GM19463 (cell line): ENCODE results near the gene USP34.
"Not testable (repeated sequence)": the region's sequence is repeated elsewhere in the genome, so short reads cannot be mapped to it uniquely, and the experiment has no call there.

Experiments used
- ATAC-seq: cut with Tn5 transposase; IDR thresholded peaks from one replicate; pipeline ENCODE4 v1.9.1; 2021; ENCODE audit warnings: mild to moderate bottlenecking, moderate library complexity; ENCODE audit not compliant: unreplicated experiment

Gene USP34

GRCh38 chr2:61426267-61426897 is 44.5 kb downstream of the USP34 start:
- ATAC-seq, result peak; percentile 68

- ATAC-seq, result peak; percentile 7
These were observed 45.2 kb downstream of the USP34 start for GRCh38 chr2:61425605-61426155.

GRCh38 chr2:61423714-61424113 is 47.2 kb downstream of the USP34 start:
- no peak for ATAC-seq

GRCh38 chr2:61421611-61422010 is 49.3 kb downstream of the USP34 start:
- no peak for ATAC-seq

GRCh38 chr2:61420991-61421544 is 49.8 kb downstream of the USP34 start:
- ATAC-seq, result no peak

GRCh38 chr2:61419570-61419969 is 51.3 kb downstream of the USP34 start:
- ATAC-seq, result no peak

GRCh38 chr2:61419129-61419528 is 51.8 kb downstream of the USP34 start:
- ATAC-seq, result no peak

GRCh38 chr2:61416871-61417645 is 53.8 kb downstream of the USP34 start:
- ATAC-seq, result no peak

- ATAC-seq, result no peak
These were observed 55.6 kb downstream of the USP34 start for GRCh38 chr2:61415265-61415664.

- ATAC-seq, result no peak
These were observed 56.2 kb downstream of the USP34 start for GRCh38 chr2:61414674-61415073.

GRCh38 chr2:61411109-61411508 is 59.8 kb downstream of the USP34 start:
- ATAC-seq, result no peak

GRCh38 chr2:61410185-61410584 is 60.7 kb downstream of the USP34 start:
- ATAC-seq, result no peak

GRCh38 chr2:61405813-61406212 is 65.1 kb downstream of the USP34 start:
- ATAC-seq, result no peak

- no peak for ATAC-seq
These were observed 66.4 kb downstream of the USP34 start for GRCh38 chr2:61404438-61404837.

GRCh38 chr2:61398413-61398812 is 72.5 kb downstream of the USP34 start:
- no peak for ATAC-seq

- no peak for ATAC-seq
These were observed 74.9 kb downstream of the USP34 start for GRCh38 chr2:61396005-61396404.

GRCh38 chr2:61387588-61387987 is 83.3 kb downstream of the USP34 start:
- not testable (repeated sequence) for ATAC-seq

GRCh38 chr2:61380882-61381197 is 90.0 kb downstream of the USP34 start:
- not testable (repeated sequence) for ATAC-seq

- ATAC-seq, result no peak
These were observed 90.6 kb downstream of the USP34 start for GRCh38 chr2:61380056-61380881.

GRCh38 chr2:61379521-61379920 is 91.4 kb downstream of the USP34 start:
- ATAC-seq, result no peak

- ATAC-seq, result no peak
These were observed 92.6 kb downstream of the USP34 start for GRCh38 chr2:61378281-61378680.
